ENCODE data around the gene LRRTM4.
"Not testable (repeated sequence)": the region's sequence is repeated elsewhere in the genome, so short reads cannot be mapped to it uniquely, and the experiment has no call there.

The LRRTM4 gene

GRCh38 chr2:77155511-77155910, 366.7 kb downstream of the LRRTM4 start:
- no peak for DNase-seq

GRCh38 chr2:77149565-77149964, 372.6 kb downstream of the LRRTM4 start:
- DNase-seq = no peak

GRCh38 chr2:77147153-77147552, 375.0 kb downstream of the LRRTM4 start:
- DNase-seq = peak; percentile 66

GRCh38 chr2:77144772-77145171, 377.4 kb downstream of the LRRTM4 start:
- no peak for DNase-seq

GRCh38 chr2:77142141-77142540, 380.0 kb downstream of the LRRTM4 start:
- no peak for DNase-seq

- DNase-seq = not testable (repeated sequence)
Observed at GRCh38 chr2:77128479-77128878, 393.7 kb downstream of the LRRTM4 start.

- no peak for DNase-seq
Observed at GRCh38 chr2:77127345-77127744, 394.8 kb downstream of the LRRTM4 start.

GRCh38 chr2:77121518-77121917, 400.7 kb downstream of the LRRTM4 start:
- DNase-seq = no peak

- DNase-seq = no peak
Observed at GRCh38 chr2:77119333-77119732, 402.8 kb downstream of the LRRTM4 start.

- DNase-seq = no peak
Observed at GRCh38 chr2:77108915-77109314, 413.3 kb downstream of the LRRTM4 start.

- no peak for DNase-seq
Observed at GRCh38 chr2:77105008-77105407, 417.2 kb downstream of the LRRTM4 start.

- no peak for DNase-seq
Observed at GRCh38 chr2:77104554-77104953, 417.6 kb downstream of the LRRTM4 start.

GRCh38 chr2:77102927-77103326, 419.2 kb downstream of the LRRTM4 start:
- DNase-seq = no peak

- no peak for DNase-seq
Observed at GRCh38 chr2:77101796-77102452, 420.3 kb downstream of the LRRTM4 start.

- no peak for DNase-seq
Observed at GRCh38 chr2:77099961-77100360, 422.2 kb downstream of the LRRTM4 start.

GRCh38 chr2:77095525-77095924, 426.7 kb downstream of the LRRTM4 start:
- DNase-seq = not testable (repeated sequence)

GRCh38 chr2:77095096-77095495, 427.1 kb downstream of the LRRTM4 start:
- no peak for DNase-seq

- not testable (repeated sequence) for DNase-seq
Observed at GRCh38 chr2:77088424-77088823, 433.8 kb downstream of the LRRTM4 start.

GRCh38 chr2:77087987-77088414, 434.2 kb downstream of the LRRTM4 start:
- no peak for DNase-seq

- DNase-seq = no peak
Observed at GRCh38 chr2:77086478-77086877, 435.7 kb downstream of the LRRTM4 start.

GRCh38 chr2:77086051-77086450, 436.1 kb downstream of the LRRTM4 start:
- no peak for DNase-seq

- no peak for DNase-seq
Observed at GRCh38 chr2:77085561-77085960, 436.6 kb downstream of the LRRTM4 start.

- DNase-seq = no peak
Observed at GRCh38 chr2:77081597-77081996, 440.6 kb downstream of the LRRTM4 start.

- DNase-seq = no peak
Observed at GRCh38 chr2:77064324-77064723, 457.9 kb downstream of the LRRTM4 start.

GRCh38 chr2:77054938-77055337, 467.2 kb downstream of the LRRTM4 start:
- no peak for DNase-seq
